Effector CD4-positive, alpha-beta T cell (primary cell): ENCODE measurements around the gene HOXA10.

Experiments
- DNase-seq: peaks from one replicate; pipeline ENCODE4 v3.0.0-alpha.2; 2020

The HOXA10 gene

DNA sequence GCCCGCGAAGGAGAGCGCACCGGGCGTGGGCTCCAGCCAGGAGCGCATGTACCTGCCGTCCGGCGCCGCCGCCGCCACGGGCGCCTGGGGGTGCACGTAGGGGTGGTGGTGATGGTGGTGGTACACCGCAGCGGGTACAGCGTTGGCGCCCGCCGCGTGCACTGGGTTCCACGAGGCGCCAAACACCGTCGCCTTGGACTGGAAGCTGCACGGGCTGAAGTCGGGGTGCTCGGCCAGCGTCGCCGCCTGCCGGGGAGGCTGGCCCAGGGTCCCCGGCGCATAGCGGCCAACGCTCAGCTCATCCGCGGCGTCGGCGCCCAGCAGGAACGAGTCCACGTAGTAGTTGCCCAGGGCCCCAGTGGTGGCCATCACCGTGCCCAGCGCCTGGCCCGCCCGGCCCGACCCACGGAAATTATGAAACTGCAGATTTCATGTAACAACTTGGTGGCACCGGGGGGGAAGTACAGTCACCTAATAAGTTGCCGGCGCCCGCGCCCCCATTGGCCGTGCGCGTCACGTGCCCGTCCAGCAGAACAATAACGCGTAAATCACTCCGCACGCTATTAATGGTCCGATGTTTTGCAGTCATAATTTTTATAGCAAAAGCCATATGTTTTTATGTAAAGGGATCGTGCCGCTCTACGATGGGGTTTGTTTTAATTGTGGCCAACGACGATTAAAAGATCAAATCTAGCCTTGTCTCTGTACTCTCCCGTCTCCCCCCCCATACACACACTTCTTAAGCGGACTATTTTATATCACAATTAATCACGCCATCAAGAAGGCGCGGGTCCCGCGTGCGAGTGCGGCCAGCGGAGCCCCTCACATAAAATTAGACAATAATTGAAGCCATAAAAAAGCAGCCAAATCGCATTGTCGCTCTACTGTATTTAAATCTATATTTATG lies 8.8 kb downstream of the HOXA10 start, which contains the start of gene HOXA9:
HOXA9 (minus strand) TSS at position 449 of the 907 bp plus-strand sequence; CDS start at position 369, 80 bp downstream.
- DNase-seq, result no peak

DNA sequence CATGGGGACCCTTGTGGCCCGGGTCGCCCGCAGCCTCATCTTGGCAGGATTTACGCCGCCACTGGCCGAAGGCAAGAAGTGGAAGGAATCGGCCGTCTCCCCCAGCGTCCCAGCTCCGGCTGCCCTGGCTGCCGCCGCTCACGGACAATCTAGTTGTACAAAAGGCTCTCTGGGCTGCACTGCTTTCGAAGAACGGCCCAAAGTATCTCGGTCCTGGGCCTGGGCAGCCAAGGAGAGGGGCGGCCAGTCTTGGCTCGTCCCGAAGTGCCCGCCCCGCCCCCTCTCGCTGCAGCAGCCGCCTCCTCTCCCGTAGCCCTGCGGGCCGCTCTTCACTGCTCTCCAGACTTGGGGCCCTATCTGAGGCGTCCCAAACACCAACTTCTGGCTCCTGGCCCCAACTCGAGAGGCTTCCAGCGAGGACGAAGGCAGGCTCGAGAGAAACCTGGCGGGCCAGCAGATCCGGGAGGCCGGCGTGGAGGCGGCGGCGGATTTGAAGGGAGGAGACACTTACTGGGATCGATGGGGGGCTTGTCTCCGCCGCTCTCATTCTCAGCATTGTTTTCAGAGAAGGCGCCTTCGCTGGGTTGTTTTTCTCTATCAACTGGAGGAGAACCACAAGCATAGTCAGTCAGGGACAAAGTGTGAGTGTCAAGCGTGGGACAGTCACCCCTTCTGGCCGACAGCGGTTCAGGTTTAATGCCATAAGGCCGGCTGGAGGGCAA lies 9.6 kb downstream of the HOXA10 start:
- DNase-seq, result no peak

DNA sequence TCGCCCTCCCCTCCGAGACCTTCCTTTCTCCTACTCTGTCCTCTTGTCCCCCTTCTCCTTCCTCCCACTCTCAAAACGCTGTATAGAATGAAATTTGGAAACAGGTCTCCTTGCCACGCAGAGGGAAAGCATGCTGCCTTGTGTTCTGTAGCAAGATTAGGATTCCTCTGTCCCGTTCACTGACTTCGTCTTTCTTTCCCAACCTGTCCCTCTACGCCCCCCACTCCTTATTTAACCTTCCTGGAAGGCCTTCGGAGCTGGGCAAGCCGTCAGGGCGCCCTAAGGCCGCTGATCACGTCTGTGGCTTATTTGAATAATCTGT lies 10.1 kb downstream of the HOXA10 start:
- no peak for DNase-seq

- no peak for DNase-seq
Measured at GRCh38 chr7:27163288-27164044, 10.7 kb downstream of the HOXA10 start.

- no peak for DNase-seq
Measured at GRCh38 chr7:27162561-27163287, 11.4 kb downstream of the HOXA10 start.

DNA sequence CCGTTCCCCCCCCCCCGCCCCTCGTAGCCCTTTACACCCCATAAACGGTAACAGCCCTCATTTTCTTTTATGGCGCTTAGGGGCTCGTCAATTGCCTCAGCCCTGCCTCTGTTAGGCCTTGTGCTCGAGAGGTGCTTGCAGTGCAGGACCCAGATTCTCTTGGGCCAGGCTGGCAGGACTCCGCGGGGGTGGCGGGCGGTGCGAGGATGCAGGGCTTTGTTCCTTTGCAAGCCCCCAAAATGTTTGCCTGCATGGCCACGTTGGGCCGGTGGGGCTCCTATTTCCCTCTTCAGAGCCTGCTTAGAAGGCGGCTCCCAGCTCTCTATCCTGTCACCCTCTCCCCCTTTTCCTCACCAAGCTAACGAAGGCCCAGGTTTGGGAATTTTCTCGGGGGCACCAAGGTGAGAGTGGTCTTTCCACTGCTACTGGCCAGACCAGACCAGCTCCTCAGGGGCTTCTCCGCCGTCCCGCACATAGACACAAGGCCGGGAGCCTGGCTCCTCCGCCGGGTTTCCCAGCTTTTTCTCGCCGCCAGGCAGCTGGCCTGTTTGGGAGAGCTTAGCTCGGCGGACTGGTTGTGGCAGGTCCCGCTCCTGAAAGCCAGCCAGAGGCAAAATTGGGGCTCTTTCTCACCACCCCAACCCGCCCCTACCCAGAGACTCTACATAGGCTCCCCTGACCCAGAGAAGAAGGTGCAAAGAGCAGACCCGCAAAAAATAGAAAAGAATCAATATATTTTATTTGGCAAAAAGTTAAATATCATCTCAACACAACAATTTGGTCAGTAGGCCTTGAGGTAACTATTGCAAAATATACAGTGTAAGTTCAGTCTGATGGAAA lies 12.2 kb downstream of the HOXA10 start:
- DNase-seq, result no peak

GRCh38 chr7:27161214-27161720 lies 12.9 kb downstream of the HOXA10 start:
- no peak for DNase-seq

- peak; percentile 82 for DNase-seq
Measured at GRCh38 chr7:27160546-27161213, 13.4 kb downstream of the HOXA10 start.

- DNase-seq, result no peak
Measured at GRCh38 chr7:27160145-27160545, 14.0 kb downstream of the HOXA10 start.

DNA sequence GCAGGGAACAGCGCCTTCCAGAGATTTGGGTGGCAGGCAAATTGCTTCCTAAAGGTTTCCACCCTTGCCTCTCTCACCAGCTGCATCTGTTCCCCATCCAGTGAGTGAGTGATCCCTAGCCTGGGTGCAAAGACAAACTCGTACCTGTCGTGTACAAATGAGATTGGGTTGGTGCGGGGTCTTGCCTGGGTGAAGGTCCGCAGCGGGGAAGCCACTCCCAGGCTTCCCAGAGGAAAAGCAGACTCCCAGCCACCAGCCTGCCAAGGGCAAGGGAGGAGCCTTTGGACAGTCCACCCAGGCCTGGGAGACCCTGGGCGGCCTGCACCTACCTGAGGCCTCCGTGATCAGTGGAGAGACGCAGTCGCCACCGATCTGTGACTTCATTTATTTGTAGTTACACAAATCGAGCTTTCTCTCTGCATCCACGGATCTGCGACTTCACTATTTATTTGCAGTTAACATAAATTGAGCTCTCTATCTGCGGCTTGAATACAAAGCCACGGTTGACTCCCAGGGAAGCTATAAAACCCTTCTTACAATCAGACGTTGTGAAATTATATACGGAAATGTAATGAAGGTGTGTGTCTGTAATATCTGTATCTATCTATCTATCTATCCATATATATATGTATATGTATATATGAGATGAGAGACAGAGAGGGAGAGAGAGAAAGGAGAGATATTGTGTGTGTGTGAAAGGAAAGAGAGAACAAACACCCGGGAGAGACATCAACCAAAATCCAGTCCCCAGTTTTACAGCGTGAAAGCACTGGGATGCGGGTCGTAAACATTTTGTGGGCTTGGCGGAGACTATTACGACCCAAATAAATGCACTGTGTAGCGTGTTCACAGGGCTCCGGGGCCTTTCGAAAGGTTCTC lies 14.6 kb downstream of the HOXA10 start:
- DNase-seq, result no peak

- DNase-seq, result no peak
Measured at GRCh38 chr7:27158436-27159265, 15.5 kb downstream of the HOXA10 start.

- DNase-seq, result no peak
Measured at GRCh38 chr7:27157702-27158431, 16.3 kb downstream of the HOXA10 start.

DNA sequence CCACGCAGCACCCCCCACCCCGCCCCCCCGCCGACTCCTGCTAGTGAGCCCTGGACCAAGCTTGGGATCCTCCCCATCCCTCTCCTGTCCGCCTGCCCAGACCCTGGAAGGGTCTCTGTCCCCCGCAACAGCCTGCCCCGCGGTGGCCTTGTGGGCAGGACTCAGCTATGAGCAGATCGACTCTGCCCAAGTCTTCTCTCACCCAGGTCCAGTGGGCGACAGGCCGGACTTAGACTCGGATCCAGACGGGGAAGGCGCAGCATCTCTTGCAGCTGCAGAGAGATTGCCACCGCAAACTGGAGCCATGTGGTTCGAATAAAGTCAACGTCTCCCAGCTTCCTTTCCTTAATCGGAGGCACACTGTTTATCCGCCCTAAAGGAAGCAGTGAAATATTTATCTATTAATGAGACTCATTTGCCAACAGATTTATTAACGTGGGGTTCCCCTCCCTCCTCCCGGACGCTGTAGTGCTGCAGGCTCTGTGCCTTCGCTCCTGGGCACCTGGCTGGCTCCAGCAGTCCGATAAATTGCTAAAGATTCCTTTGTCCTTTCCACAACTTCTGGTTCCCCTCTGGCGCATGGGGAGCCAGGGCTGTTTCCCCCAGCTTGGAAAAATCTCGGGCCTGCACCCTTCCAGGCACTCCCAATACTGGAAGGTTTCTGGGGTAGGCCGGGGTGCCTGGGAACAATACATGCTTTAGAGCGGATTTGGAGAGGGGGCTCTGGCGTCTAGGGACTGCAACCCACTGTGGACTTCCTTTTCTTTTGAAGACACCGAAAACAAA lies 17.0 kb downstream of the HOXA10 start:
- no peak for DNase-seq

GRCh38 chr7:27156508-27156898 lies 17.6 kb downstream of the HOXA10 start, which contains the start of gene HOXA7:
Gene HOXA7, minus strand, starts transcription at chr7:27156675. Its CDS starts 130 bp downstream, at chr7:27156545.
- no peak for DNase-seq

DNA sequence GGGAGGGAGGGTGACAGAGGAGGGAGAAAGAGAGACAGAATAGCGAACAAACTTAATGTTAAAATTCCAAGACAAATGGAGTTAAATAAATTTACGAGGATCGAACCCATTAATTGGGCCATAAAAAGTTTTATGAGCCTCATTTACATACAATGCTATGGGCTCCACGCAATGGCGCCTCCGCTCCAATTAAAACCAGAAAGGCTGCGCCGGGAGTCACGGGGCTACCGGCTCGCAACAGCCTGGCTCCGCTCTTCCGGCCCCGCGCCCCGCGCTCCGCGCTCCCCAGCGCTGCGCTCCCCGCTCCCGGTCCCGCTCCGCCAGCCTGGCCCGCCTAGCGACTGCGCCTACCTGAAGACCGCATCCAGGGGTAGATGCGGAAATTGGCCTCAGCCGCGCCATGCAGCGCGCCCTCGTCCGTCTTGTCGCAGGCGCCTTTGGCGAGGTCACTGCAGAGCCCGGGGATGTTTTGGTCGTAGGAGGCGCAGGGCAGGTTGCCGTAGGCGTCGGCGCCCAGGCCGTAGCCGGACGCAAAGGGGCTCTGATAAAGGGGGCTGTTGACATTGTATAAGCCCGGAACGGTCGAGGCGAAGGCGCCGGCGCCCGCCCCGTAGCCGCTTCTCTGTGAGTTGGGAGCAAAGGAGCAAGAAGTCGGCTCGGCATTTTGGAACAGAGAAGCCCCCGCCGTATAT lies 18.2 kb downstream of the HOXA10 start:
- DNase-seq, result no peak
